GM12865 (cell line): ENCODE results near the gene INAFM1.
"Not testable (repeated sequence)": the region's sequence is repeated elsewhere in the genome, so short reads cannot be mapped to it uniquely, and the experiment has no call there.

Experiments used
- DNase-seq: peaks from one replicate; pipeline ENCODE4 v3.0.0; 2010; ENCODE audit warnings: low read depth
- H3K4me3 ChIP-seq: 2 replicates; pipeline ENCODE4 v1.5.1; 2011; ENCODE audit warnings: mild to moderate bottlenecking, low read depth, low read length, control low read depth
- TF ChIP-seq, protein P1 (sequence below): IDR thresholded peaks from 2 replicates; pipeline ENCODE4 v1.5.1; 2011; ENCODE audit warnings: low read length, control low read depth, low read depth, inconsistent platforms; ENCODE audit not compliant: insufficient read depth; ENCODE audit errors: missing control alignments

INAFM1 gene

DNA sequence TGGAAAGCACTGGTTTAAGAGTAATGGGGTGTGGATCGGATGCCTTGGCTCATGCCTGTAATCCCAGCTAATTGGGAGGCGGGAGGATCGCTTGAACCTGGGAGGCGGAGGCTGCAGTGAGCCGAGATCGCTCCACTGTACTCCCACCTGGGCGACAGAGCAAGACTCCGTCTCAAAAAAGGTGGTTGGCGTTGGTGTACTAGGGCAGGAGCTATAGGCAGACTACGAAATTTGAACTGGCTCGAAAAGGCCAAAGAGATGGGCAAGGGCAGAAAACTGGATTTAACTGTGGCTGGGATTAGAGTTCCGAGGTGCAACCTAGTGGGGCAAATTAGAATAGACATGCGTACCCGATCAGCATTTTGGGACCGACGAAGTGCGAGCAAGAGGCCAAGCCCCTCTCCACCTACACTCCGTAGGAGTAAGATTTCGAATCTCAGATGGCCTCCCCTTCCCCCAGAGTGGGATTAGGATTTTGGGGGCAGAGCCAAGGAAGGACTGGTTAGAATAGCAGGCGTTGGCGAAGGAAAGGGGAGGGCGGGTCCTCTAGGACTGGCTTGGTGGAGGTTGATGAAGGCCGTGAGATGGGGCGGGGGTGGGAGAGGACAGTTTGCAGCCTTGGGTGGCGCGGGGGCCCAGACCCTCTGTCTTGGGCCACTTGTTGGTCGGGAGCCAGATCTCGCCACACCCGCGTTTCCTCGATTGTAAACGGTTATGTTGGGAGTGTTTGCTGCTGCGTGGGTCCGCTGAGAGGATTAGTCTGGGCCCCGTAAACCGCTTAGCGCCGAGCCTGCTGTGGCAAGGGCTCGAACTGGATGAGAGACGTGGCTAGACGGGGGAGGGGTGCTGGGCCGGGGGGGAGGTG, 2.0 kb upstream of the INAFM1 start:
- TF ChIP-seq, protein P1, sequence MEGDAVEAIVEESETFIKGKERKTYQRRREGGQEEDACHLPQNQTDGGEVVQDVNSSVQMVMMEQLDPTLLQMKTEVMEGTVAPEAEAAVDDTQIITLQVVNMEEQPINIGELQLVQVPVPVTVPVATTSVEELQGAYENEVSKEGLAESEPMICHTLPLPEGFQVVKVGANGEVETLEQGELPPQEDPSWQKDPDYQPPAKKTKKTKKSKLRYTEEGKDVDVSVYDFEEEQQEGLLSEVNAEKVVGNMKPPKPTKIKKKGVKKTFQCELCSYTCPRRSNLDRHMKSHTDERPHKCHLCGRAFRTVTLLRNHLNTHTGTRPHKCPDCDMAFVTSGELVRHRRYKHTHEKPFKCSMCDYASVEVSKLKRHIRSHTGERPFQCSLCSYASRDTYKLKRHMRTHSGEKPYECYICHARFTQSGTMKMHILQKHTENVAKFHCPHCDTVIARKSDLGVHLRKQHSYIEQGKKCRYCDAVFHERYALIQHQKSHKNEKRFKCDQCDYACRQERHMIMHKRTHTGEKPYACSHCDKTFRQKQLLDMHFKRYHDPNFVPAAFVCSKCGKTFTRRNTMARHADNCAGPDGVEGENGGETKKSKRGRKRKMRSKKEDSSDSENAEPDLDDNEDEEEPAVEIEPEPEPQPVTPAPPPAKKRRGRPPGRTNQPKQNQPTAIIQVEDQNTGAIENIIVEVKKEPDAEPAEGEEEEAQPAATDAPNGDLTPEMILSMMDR, result no peak
- H3K4me3 ChIP-seq, result peak overlapping the region; percentile 100
- DNase-seq, result no peak

DNA sequence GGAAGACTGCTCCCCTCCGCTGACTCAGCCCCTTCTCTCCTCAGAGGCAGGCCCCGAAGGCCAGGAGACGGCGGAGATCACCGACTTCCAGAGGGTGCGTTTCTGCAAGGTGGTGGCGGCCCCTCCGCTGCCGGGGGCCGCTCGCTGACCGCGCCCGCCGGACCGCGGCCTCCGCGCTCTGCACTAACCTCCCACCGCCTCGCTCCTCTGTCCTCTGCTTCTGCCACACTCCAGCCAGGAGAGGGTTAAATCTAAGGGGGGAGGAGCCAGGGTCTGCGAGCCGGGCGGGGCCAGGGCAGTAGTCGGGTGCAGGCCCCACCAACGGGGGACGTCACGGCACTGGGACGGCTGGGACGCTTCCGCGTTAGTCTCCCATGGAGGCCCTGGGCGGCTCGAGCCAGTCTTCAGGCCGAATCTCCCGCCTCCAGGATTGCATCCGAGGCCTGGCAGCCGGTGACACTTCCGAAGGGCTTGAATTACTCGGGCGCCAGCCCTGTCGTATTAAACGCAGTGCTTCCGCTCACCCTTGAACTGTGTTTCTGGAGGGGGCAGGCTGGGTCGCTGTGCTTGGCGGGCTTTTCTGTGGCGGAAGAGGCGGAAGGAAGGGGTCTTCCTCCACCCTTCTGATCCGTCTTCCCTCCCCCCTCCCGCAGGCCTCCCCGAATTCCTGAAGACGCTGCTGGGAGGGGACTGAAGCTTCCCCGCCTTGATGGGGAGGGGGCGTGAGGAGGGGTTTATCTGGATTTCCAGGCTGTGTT, 1.2 kb upstream of the INAFM1 start:
- TF ChIP-seq, protein P1, result no peak
- peak; percentile 95 for DNase-seq
- H3K4me3 ChIP-seq, result peak overlapping the region; percentile 100

DNA sequence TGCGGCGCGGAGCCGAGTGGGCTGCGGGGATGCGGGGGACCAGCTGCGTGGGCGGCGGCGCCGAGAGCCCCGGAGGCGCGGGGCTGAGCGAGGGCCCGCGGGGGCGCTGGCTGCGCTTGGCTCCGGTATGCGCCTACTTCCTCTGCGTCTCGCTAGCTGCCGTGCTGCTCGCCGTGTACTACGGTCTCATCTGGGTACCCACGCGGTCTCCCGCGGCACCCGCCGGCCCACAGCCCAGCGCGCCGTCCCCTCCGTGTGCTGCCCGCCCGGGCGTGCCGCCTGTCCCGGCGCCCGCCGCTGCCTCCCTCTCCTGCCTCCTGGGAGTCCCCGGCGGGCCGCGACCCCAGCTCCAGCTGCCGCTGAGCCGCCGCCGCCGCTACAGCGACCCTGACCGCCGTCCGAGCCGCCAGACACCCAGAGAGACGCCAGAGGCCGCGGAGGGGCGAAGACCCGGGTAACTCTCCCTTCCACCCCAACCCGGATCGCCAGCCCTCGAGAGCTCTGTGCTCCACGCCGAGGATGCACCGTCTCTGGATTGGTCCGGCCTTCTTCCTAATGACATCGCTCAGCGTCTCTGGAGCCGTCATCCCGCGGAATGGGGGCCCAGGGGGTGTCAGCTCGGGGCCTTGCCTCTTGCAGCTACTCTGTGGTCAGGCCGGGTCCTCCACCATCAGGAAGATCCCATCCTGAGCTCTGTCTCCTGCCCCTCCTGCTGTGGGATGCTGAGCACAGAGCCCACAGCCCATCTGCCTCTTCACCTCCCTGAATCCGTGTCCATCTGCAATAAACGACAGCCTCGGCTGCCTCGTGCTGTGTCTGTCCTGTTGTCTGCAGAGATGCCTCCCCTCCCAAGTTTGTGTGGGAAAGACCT, 441 bp downstream of the INAFM1 start:
- DNase-seq, result no peak
- TF ChIP-seq, protein P1, result no peak
- H3K4me3 ChIP-seq, result peak overlapping the region; percentile 39

DNA sequence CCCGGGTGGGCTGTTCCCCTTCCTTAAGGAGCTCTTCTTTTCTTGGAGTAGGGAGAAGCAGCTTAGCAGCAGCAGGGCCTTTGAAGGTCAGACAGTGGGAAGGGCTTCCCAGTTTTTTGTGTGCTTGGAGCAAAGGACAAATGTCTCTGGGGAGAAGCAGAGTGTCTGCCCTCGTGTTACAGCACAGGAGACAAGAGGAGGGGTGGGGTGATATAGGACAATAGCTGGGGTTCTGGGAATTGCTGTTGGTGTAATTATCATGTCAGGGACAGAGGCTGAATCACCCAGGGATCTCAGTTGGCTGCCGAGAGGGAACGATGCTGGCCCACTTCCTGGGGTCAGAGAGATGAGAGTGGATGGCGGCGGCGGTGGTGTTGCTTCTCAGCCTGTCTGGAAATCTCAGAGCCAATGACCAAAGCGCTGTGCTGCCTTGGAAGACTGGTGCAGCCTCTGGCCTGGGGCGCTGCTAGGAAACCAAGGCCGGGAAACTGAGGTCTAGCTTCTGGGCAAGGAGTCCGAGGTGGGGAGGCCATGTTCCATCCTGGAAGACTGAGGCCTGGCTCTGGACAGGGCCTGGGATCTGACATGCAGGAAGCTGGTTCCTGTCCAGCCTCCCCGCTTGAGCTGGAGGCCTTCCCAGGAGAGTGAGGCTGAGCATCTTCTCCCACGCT, 1.2 kb downstream of the INAFM1 start:
- DNase-seq, result no peak
- TF ChIP-seq, protein P1, result no peak
- no peak overlapping the region for H3K4me3 ChIP-seq

DNA sequence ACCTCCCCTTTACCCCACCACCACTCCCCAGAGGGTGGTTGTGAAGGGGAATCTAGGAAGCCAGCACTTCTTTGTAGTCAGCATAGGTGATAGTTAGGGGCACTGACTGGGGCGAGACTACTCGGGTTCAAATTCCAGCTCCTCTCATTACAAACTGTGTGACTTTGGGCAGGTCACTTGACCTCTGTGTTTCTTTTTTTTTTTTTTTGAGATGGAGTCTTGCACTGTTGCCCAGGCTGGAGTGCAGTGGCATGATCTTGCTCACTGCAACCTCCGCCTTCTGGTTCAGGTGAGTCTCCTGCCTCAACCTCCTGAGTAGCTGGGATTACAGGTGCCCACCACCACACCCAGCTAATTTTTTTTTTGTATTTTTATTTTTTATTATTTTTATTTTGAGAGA, 1.8 kb downstream of the INAFM1 start:
- DNase-seq, H3K4me3 ChIP-seq: not testable (repeated sequence)

DNA sequence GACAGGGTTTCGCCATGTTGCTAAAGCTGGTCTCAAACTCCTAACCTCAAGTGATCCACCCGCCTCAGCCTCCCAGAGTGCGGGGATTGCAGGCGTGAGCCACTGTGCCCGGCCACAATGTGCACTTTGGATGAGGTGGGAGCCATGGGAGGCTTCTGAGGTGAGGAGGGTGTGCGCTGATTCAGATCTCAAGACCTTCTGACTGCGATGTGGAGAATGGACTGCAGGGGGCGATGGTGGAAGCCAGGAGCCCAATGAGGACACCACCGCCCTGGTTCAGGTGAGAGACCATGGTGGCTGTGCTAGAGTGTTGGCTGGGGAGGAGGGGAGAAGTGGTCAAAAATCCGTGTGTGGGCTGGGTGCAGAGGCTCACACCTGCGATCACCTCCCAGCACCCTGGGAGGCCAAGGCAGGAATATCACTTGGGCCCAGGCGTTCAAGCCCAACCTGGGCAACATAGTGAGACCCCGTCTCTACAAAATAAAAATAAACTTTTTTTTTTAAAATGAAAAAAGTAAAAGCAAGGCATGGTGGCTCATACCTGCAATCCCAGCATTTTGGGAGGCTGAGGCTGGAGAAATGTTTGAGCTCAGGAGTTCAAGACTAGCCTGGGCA, 5.6 kb downstream of the INAFM1 start:
- no peak overlapping the region for H3K4me3 ChIP-seq
- TF ChIP-seq, protein P1, result peak; percentile 54

More for the DNA sequence above, 5.6 kb downstream of the INAFM1 start:
- DNase-seq, result peak; percentile 65
